Stimulated activated CD8-positive, alpha-beta memory T cell treated with anti-CD3 and anti-CD28 coated beads, Interleukin-7, amount 100 ng/mL, for 1 hour (primary cell): Measurements from ENCODE around the gene RIOK1.

ENCODE experiments used
- DNase-seq, 2 donors: peaks; one replicate each; pipeline ENCODE4 v3.0.0-alpha.2; 2020; ENCODE audit warnings: low read depth in 2 of 2

The RIOK1 gene

DNA sequence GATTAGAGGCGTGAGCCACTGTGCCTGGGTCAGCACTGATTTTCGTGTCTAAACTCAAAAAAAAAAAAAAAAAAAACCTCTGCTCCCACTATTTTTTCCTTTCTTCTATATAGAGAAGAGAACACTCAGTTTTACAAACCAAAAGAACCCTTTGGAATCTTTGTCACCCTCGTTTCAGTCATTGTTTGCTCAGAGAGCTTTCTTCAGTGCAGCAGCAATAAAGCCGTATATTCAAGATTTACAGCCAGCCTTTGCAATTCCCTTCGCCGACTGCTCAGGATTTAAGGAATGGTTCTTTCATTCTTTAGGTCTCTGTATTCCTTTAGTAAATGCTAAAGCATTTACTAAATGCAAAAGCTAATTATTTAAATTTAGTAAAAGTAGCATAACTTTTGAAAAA, 20.1 kb downstream of the RIOK1 start:
- no peak for DNase-seq

DNA sequence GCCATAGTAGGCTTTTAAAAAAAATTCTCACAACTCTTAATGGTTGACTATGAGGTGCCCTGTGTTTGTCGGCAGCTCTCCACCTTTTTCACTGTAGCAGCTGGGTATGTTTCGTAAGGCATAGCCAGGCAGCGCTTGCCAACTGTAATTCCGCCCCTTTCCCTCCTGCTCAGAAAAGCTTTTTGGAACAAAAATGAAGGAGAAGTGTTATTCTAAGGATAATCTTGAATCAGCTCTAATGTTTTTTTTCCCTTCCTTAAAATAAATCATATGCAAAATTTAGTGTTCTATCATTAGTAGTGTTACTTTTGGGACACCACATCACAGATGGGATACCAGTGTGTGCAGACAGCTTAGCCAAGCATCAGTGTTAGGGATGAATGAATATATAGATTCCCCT, 21.2 kb downstream of the RIOK1 start:
- DNase-seq, result no peak

DNA sequence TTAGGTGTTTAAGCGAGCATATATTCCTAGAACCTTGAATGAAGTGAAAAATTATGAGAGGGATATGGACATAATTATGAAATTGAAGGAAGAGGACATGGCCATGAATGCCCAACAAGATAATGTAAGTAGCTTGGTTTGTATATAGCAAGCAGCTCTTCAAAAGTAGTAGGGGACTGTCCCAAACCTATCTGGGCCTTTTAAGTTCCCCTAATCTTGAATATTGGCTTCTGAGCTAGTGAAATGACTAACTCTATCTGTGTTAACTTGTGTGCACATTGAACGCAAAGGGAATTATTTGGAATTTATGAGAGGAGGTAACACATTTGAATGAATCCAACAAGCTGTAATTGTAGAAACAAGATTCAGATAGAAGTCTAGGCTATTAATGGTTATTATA, 21.7 kb downstream of the RIOK1 start:
- DNase-seq, result no peak

DNA sequence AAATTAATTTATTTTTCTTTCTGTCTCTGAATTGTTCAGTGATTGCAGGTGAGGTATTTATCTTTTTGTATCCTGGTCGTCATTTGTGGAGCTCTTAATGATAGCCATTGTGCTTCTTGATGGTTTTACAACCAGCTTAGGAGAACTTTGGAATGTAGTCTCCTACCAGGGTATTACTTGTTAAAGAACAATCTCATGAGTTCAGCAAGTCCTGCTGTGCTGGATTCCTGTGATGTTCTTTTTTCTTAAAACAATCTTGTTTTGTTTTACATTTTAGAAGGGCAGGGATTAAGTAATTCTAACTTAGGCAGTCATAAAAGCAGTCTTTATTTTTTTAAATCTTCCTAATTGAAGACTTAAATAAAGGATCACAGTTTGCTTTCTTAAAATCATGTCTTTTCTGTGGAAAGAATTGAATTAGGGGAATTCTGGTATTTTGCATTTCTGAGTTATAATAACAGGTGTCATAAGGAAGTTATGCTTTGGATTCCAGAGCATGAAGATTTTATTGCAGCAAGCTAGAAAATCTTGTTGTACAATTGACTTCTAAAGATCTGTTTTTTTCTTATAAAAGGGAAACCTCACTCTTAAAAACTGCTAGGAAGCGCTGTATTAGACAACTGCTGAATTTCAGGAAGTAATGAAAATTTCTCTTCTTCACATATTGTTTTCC, 23.7 kb downstream of the RIOK1 start:
- no peak for DNase-seq

DNA sequence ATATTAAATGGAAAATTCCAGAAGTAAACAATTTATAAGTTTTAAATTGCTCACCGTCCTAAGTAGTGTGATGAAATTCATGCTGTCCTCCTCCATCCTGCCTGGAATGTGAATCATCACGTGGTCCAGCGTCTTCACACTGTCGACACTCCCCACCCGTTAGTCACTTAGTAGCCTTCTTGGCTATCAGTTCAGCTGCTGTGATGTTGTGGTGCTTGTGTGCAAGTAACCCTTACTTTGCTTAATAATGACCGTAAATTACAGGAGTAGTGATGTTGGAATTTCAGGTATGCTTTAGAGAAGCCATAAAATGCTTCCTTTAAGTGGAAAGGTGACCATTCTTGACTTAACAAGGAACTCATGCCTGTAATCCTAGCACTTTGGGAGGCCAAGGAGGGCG, 25.2 kb downstream of the RIOK1 start:
- no peak for DNase-seq

DNA sequence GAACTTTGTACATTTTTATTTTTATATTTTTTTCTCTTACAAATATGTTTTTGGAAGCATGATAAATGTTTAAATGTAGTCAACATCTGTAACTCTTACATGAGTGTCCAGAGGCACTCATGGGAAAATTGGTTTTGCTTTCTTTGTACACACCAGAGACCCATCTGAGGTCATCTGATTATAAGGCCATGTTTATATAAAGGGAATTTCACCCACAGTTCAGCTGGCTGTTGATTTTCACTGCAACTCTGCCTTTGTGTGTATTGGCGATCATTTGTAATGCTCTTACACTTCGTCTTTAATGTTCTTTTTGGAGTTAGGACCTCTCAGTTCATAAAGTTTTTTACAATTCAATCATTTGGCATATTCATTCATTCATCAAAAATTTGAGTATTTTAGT, 28.1 kb downstream of the RIOK1 start:
- DNase-seq, result no peak

DNA sequence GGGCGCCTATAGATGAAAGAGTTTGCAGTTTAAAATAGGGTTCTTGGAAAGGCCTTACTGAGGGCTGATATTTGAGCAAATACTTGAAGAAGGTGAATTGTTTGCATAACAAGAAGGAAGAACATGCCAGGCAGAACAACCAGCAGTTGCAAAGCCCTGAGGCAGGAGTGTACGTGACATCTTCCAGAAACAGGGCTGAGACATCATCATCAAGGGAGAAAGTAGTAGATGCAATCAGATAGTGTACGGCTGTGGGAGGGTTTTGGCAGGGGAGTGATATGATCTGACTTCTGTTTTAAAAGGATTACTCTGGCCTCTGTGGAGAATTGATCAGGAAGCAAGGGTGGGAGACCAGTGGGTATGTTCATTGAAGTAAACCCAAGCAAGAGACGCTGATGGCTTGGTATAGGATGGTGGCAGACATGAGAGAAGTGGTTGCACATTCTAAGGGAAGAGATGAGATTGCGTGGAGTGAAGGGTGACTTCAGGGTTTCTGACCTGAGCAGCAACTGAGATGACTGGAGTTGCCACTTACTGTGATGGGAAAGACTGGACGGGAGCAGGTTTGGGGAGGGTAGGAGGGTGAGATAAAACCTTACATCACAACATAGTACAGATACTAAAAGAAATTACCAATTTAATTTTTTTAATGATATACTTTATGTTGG, 28.8 kb downstream of the RIOK1 start:
- DNase-seq, result no peak

DNA sequence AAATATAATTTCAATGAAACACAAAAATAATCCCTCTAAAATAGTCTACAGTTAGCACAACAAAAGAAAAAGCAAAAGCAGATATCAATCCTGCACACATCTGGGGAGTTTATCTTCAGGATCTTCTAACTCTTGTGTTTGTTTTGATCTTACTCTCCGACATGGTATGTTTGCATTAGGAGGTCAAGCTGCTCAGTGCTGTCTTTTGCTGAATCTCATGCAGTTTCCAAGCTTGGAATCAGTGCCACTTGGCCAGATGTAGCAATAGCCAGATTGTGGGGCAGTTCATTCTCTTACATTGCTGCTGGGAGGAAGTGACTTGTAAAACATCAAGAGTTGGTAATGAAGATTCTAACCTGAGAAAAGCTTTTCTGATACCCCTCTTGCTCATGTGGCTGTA, 29.5 kb downstream of the RIOK1 start:
- DNase-seq, result no peak

DNA sequence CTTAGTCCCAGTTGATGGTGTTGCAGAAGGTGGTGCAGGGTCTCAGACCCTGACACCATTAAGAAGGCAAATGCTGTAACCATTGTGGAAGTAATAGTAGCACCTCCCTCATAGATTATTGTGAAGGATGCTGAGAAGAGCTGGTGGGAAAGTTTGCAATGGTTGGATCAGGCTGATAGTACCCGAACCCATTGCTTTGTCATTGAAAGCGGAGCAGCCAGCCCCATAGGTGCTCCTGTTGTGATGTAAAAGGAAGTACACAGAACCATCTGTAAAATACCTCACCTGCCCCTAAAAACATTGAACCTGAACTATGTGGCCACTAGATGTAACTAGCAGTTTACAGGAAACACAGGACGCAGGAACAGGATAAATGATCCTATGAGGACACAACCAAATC, 31.5 kb downstream of the RIOK1 start:
- no peak for DNase-seq

DNA sequence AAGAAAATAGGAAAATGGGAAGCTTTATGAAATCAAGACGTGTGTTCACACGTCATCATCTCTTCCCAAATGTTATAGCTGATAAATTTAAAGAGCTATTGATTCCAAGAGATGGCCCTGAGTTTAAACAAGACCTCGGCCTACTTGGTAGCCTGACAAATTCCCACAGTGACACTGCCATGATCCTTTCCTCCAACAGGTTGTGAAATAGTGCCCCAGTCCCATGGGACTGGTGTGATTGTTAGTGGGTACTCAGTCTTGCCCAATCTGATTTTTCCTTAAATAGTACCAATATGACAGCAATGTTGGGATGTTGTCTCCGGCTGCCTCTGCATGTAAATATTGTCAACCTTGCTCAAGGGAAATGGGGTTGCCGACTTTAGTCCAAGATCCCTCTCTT, 34.5 kb downstream of the RIOK1 start:
- no peak for DNase-seq

DNA sequence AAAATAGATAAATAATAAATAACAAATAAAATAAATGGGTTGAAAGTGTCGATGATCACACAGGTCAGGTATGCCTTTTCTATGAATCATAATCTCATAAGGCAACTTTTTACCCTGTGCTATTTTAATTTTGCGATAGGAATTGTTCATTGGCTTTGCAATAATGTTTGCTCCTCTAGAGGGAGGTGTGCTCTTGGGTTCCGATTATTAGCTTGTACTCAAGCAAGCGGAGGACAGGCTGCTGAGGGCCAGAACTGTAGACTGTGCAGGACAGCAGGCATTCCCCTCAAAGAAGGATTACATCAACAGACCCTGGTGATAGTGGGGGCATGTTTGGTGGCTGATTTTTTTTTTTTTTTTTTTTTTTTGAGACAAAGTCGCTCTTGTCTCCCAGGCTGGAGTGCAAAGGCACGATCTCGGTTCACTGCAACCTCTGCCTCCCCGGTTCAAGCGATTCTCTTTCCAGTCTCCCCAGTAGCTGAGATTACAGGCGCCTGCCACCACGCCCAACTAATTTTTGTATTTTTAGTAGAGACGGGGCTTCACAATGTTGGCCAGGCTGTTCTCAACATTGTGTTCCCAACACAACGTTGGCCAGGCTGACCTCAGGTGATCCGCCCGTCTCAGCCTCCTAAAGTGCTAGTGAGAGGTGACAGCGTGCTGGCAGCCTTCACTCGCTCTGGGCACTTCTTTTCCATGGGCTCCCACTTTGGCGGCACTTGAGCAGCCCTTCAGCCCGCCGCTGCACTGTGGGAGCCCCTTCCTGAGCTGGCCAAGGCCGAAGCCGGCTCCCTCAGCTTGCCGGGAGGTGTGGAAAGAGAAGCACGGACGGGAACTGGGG, 35.6 kb downstream of the RIOK1 start:
- no peak for DNase-seq

DNA sequence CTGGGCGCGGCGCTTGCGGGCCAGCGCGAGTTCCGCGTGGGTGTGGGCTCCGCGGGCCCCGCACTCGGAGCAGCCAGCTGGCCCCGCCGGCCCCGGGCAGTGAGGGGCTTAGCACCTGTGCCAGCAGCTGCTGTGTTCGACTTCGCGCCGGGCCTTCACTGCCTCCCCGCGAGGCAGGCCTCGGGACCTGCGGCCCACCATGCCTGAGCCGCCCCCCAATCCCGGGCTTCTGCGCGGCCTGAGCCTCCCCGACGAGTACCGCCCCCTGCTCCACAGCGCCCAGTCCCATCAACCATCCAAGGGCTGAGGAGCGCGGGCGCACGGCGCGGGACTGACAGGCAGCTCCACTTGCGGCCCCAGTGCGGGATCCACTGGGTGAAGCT, 36.2 kb downstream of the RIOK1 start:
- DNase-seq, result no peak

DNA sequence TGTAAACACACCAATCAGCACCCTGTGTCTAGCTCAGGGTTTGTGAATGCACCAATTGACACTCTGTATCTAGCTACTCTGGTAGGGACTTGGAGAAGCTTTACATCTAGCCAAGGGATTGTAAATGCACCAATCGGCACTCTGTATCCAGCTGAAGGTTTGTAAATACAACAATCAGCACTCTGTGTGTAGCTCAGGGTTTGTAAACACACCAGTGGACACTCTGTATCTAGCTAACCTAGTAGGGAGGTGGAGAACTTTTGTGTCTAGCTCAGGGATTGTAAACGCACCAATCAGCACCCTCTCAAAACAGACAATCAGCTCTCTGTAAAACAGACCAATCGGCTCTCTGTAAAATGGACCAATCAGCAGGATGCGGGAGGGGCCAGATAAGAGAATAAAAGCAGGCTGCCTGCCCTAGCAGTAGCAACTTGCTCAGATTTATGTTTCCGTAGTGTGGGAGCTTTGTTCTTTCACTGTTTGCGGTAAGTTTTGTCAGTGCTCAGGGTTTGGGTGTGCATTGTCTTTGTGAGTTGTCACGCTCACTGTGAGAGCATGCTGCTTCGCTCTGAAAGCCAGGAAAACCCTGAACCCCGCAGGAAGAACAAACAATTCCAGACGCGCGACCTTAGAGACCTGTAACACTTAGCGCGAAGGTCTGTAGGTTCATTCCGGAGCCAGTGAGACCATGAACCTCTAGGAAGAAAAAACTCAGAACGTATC, 37.0 kb downstream of the RIOK1 start:
- no peak for DNase-seq

DNA sequence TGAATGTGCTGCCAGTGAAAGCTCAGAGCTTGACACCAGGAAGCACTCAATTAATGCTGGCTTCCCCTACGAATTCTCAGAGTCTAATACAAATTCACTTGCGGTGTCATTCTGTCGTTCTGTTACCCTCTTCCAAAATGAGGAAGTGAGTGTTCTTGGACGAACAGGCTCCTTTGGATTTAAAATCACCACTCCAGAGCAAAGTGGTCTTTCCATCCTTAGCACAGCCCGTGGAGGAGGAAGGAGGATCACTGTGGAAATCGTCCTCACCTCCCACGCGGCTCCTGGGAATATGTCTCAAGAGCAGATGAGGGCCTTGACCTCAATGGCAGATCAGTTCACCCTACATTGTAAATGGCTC, 41.7 kb downstream of the RIOK1 start:
- DNase-seq, result no peak

DNA sequence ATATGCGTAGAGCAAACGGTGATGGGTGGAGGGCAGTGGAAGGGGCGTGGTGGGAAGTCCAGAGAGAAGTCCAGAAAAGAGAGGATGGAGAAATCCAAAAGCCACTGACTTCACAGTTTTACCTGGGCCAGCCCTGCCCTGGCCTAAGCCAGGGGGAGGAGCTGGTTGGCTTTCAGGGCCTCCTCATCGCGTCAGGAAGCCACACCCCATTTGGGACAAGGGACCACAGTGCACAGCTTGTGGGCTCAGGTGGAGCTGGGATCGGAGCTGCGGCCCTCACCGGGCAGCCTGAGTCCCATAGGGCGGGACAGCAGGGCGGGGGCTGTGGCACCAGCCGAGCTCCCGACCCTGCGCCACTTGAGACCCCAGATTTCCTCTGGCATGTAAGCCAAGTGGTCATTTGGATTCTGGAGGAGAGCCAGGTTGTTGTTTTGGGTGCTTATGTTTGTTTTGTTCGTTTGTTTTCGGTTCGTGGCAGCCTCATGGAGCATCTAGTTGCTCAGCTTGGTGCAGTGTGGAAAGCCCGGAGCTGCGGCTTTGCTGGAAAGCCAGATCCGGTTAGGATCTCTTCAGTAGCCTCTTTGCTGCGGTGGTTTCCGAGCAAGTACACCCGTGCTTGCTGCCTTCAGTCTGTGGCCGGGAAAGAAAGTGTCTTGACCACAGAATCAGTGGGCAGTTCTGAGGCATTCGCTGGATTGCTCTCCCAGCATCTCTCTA, 42.2 kb downstream of the RIOK1 start:
- no peak for DNase-seq

DNA sequence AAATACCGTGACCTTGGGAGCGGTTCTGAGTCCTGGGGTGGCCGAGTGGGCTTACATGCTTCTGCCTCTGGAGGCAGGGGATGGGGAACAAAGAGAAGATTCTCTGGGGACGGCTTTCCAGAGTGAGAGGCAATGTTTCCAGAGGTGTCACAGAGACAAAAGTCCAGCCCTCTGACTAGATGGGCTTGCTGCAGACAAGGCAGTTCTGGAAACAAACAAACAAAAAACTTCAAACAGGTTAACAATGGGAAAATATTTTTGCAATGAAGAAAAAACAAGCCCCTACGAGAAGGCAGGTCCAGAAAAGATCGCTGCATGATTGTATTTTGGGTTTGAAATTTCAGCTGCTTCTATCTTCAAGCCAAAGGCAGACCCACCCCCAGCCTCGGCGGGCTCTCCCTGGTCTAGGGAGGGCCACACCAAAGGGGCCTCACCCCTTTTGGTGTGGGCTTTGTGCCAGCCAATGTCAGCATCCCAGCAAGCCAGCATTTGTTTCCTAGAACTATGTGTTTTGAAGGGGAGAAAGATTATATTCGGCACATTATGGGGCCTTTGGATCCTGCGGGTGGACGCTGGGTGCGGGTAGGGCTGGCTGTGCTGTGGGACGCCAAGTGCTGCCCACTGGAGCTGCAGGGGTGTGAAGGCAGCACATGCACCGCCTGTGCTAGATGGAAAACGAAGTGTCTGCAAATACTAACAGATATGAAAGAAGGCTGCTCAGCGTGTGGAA, 42.9 kb downstream of the RIOK1 start:
- DNase-seq, result no peak

DNA sequence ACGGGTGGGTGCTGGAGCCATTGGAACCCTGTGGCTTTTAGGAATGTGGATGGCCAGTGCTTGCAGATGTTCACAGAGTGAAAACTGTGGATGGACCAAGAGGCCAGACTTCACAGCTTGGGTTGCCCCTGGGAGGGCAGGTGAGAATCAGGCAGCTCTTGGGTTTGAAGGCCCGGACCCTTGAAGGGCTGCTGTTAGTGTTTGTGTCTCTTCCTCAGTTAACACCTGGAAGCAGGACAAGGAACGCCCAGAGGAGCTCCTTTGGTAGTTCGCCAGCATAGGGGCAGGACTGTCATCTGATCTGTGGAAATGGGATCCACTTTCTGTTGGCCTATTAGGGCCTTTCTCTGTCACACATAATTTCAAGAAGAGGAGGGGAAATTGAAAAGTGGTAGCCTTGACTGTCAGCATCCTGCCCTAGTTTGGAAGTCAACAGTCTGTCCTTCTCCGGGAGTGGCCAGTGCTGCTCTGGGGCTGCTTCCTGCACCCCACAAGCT, 43.6 kb downstream of the RIOK1 start:
- DNase-seq, result no peak

DNA sequence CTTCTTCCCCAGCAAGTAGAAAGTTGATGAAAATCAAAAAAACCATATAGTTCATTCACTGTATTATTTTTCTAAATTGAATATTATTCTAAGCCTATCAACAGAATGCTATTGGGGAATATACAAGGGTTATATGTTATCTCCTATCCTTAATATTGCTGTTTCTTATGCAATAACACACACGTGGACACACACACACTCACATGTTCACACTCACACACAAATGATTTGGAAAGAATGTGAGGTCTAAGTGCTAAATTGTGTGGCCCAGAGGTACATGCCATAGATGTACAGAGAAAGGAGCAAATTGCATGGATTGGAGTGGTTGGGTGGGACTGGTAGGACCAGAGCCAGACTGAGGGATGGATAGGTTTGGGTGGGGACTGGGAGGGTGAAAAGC, 45.1 kb downstream of the RIOK1 start:
- DNase-seq, result no peak

DNA sequence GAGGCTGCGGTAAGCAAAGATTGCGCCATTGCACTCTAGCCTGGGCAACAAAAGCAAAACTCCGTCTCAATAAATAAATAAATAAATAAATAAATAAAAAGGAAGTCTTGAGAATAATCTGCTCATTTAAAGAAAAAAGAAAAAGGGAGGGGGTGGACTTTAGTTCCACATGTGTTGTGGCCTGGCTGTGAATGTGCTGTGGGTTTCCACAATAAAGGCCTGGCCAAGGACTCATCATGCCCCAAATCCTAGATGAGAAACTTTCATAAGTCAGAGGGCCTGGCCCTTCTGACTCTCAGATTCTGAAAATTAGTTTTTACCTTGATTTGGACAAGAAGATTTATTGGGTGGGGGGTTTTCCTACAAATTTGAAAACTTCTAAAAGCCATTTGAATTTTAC, 48.4 kb downstream of the RIOK1 start:
- DNase-seq, result no peak

DNA sequence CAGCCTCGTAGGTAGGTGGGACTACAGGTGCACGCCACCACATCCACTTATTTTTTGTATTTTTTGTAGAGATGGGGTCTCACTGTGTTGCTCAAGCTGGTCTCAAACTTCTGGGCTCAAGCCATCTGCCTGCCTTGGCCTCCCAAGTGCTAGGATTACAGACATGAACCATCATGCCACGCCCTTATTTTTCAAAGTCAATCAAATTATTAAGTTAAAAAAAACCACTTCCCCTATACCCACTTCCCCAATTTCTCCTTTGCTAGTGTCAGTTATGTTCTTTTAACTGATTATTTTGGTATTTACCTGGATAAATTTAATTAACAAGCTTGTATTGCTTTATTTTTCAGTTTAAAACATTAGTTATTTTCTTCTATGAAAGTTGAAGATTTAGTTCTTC, 49.6 kb downstream of the RIOK1 start:
- no peak for DNase-seq

DNA sequence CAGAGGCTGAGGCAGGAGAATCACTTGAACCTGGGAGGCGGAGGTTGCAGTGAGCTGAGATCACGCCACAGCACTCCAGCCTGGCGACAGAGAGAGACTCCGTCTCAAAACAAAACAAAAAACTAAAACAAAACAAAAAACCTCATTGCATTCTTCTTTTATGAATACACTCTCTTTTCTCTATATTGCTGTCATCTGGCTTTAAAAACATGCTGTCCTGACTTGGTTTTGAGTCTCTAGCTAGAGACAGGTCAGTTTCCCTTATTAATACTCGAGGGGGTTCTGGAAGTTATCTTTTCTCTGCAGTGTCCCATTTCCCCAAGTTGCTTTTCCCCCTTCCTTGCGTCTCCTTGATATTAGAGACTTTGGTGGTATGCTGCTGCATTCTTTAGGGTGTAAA, 50.9 kb downstream of the RIOK1 start:
- DNase-seq, result no peak
